HG03521 (cell line): ENCODE data around the gene FOLR3.
"Not testable (repeated sequence)": the region's sequence is repeated elsewhere in the genome, so short reads cannot be mapped to it uniquely, and the experiment has no call there.

Experiments used
- ATAC-seq: cut with Tn5 transposase; IDR thresholded peaks from one replicate; pipeline ENCODE4 v1.9.1; 2021; ENCODE audit warnings: mild to moderate bottlenecking, moderate library complexity; ENCODE audit not compliant: unreplicated experiment

The FOLR3 gene

GRCh38 chr11:72160319-72160718, 24.8 kb downstream of the FOLR3 start:
- no peak for ATAC-seq

- ATAC-seq: no peak
Measured at GRCh38 chr11:72162891-72163492, 27.5 kb downstream of the FOLR3 start.

GRCh38 chr11:72164187-72164586, 28.7 kb downstream of the FOLR3 start:
- not testable (repeated sequence) for ATAC-seq

- not testable (repeated sequence) for ATAC-seq
Measured at GRCh38 chr11:72169046-72169555, 33.6 kb downstream of the FOLR3 start.

- not testable (repeated sequence) for ATAC-seq
Measured at GRCh38 chr11:72169754-72170153, 34.2 kb downstream of the FOLR3 start.

GRCh38 chr11:72172043-72172442, 36.5 kb downstream of the FOLR3 start:
- not testable (repeated sequence) for ATAC-seq

- no peak for ATAC-seq
Measured at GRCh38 chr11:72173291-72173690, 37.8 kb downstream of the FOLR3 start.

GRCh38 chr11:72174302-72175070, 39.0 kb downstream of the FOLR3 start:
- ATAC-seq: no peak

- ATAC-seq: no peak
Measured at GRCh38 chr11:72177656-72178055, 42.1 kb downstream of the FOLR3 start.

- no peak for ATAC-seq
Measured at GRCh38 chr11:72179049-72179803, 43.7 kb downstream of the FOLR3 start.

- no peak for ATAC-seq
Measured at GRCh38 chr11:72179804-72180396, 44.4 kb downstream of the FOLR3 start.

GRCh38 chr11:72180892-72181552, 45.5 kb downstream of the FOLR3 start:
- ATAC-seq: not testable (repeated sequence)

- ATAC-seq: not testable (repeated sequence)
Measured at GRCh38 chr11:72181553-72181958, 46.0 kb downstream of the FOLR3 start.

- no peak for ATAC-seq
Measured at GRCh38 chr11:72188267-72188666, 52.7 kb downstream of the FOLR3 start.
